ENCODE data around the gene CRIP2. TPM values are rescaled to one million over a fixed set of nuclear protein-coding genes. Genes with fewer than 3 reads are reported as not detected.

Gene CRIP2
- total and polyA plus RNA-seq, 2 of the 13 experiments (the other 11 are each of a cell fraction or from before 2014, with no cell fraction given) = 31.6 to 37.9 TPM

- TF ChIP-seq ZNF180 (CRISPR knock-in tag; IDR thresholded peaks at IDR 0.05; ENCODE audit: borderline replicate concordance, low read depth) (no peak), THYN1 (CRISPR knock-in tag; IDR thresholded peaks at IDR 0.05; ENCODE audit: borderline replicate concordance, low read depth) (no peak), ZNF580 (CRISPR knock-in tag; IDR thresholded peaks at IDR 0.05; ENCODE audit: borderline replicate concordance, low read depth) (peak; percentile 73; the same call in 1 of the 2 replicates), XBP1 (CRISPR knock-in tag; IDR thresholded peaks at IDR 0.05) (no peak), WIZ (CRISPR knock-in tag; IDR thresholded peaks at IDR 0.05) (0 out of 2 replicates have a peak, but pooled peaks have one; percentile 34), CEBPG (CRISPR knock-in tag; IDR thresholded peaks at IDR 0.05) (no peak; the same call in 1 of the 2 replicates), ZNF556 (CRISPR knock-in tag; IDR thresholded peaks at IDR 0.05; ENCODE audit: borderline replicate concordance) (peak; percentile 55; the same call in 1 of the 2 replicates), SMARCE1 (IDR thresholded peaks at IDR 0.05; ENCODE audit: borderline replicate concordance) (no peak), ZNF317 (CRISPR knock-in tag; IDR thresholded peaks at IDR 0.05) (peak; percentile 66; the same call in 1 of the 2 replicates), ZNF382 (CRISPR knock-in tag; IDR thresholded peaks at IDR 0.05; ENCODE audit: borderline replicate concordance) (no peak), HCFC1 (IDR thresholded peaks at IDR 0.05; ENCODE audit: low read depth, low read length) (no peak), TARDBP (CRISPR knock-in tag; IDR thresholded peaks at IDR 0.05) (peak; percentile 78), ZNF460 (CRISPR knock-in tag; IDR thresholded peaks at IDR 0.05; ENCODE audit: borderline replicate concordance) (peak; percentile 9; the same call in 1 of the 2 replicates), ZNF3 (CRISPR knock-in tag; IDR thresholded peaks at IDR 0.05) (no peak), ZFP37 (CRISPR knock-in tag; IDR thresholded peaks at IDR 0.05; ENCODE audit: borderline replicate concordance) (peak; percentile 82), PRPF4 (IDR thresholded peaks at IDR 0.05; ENCODE audit: low read depth, low read length, poor library complexity, severe bottlenecking) (no peak), SETDB1 (CRISPR knock-in tag; IDR thresholded peaks at IDR 0.05; ENCODE audit: borderline replicate concordance) (no peak), SAFB2 (CRISPR knock-in tag; IDR thresholded peaks at IDR 0.05; ENCODE audit: borderline replicate concordance, low read depth) (peak; percentile 84; the same call in 1 of the 2 replicates), IKZF4 (CRISPR knock-in tag; IDR thresholded peaks at IDR 0.05; ENCODE audit: borderline replicate concordance, low read depth, not compliant biosample characterization) (no peak), SNAPC2 (CRISPR knock-in tag; IDR thresholded peaks at IDR 0.05) (peak; percentile 84; the same call in 1 of the 2 replicates), NFRKB (IDR thresholded peaks at IDR 0.05) (no peak), HMGA1 (CRISPR knock-in tag; conservative IDR thresholded peaks at IDR 0.05) (no peak), ZNF207 (IDR thresholded peaks at IDR 0.05; ENCODE audit: borderline replicate concordance) (no peak), ZNF530 (CRISPR knock-in tag; IDR thresholded peaks at IDR 0.05; ENCODE audit: low read depth) (no peak), ZNF772 (CRISPR knock-in tag; IDR thresholded peaks at IDR 0.05) (peak; percentile 61; the same call in 1 of the 2 replicates), ZMYM4 (CRISPR knock-in tag; IDR thresholded peaks at IDR 0.05) (peak; percentile 45; the same call in 1 of the 2 replicates), ZNF766 (CRISPR knock-in tag; IDR thresholded peaks at IDR 0.05; ENCODE audit: borderline replicate concordance) (0 out of 2 replicates have a peak, but pooled peaks have one; percentile 4), U2AF1 (optimal IDR thresholded peaks at IDR 0.05; ENCODE audit: low read depth, low read length) (peak; percentile 81)
- TF ChIP-seq, protein P1, sequence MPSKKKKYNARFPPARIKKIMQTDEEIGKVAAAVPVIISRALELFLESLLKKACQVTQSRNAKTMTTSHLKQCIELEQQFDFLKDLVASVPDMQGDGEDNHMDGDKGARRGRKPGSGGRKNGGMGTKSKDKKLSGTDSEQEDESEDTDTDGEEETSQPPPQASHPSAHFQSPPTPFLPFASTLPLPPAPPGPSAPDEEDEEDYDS (CRISPR knock-in tag; IDR thresholded peaks at IDR 0.05) = peak; percentile 54
- TF ChIP-seq, protein P2, sequence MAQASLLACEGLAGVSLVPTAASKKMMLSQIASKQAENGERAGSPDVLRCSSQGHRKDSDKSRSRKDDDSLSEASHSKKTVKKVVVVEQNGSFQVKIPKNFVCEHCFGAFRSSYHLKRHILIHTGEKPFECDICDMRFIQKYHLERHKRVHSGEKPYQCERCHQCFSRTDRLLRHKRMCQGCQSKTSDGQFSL (CRISPR knock-in tag; IDR thresholded peaks at IDR 0.05) = peak; percentile 90
- TF ChIP-seq, protein P3, sequence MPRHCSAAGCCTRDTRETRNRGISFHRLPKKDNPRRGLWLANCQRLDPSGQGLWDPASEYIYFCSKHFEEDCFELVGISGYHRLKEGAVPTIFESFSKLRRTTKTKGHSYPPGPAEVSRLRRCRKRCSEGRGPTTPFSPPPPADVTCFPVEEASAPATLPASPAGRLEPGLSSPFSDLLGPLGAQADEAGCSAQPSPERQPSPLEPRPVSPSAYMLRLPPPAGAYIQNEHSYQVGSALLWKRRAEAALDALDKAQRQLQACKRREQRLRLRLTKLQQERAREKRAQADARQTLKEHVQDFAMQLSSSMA (CRISPR knock-in tag; IDR thresholded peaks at IDR 0.05) = peak; percentile 40; the same call in 1 of the 2 replicates
These were observed 24.8 kb downstream of the CRIP2 start (continued) for GRCh38 chr14:105499256-105500035.

All from HepG2 (cell line).